Upper lobe of right lung (tissue), 1 donor: ENCODE measurements around the gene CD274. TPM values are rescaled to one million over a fixed set of nuclear protein-coding genes. Genes with fewer than 3 reads are reported as not detected.
"Not testable (repeated sequence)": the region's sequence is repeated elsewhere in the genome, so short reads cannot be mapped to it uniquely, and the experiment has no call there.

ENCODE experiments used
- ATAC-seq: fragments of 200-7000 bp; cut with Tn5 transposase; one replicate; pipeline ENCODE4 v1.9.1; 2020; ENCODE audit warnings: mild to moderate bottlenecking, moderate library complexity
- DNase-seq: peaks from one replicate; pipeline ENCODE4 v3.0.0-alpha.2; 2020
- H3K27ac ChIP-seq: fragments of 200-600 bp; one replicate; pipeline ENCODE4 v1.8.0; 2022
- H3K27me3 ChIP-seq: fragments of 200-600 bp; one replicate; pipeline ENCODE4 v1.8.0; 2022; ENCODE audit warnings: mild to moderate bottlenecking
- H3K36me3 ChIP-seq: fragments of 200-600 bp; one replicate; pipeline ENCODE4 v1.8.0; 2022
- H3K4me1 ChIP-seq: fragments of 200-600 bp; one replicate; pipeline ENCODE4 v1.8.0; 2022
- H3K4me3 ChIP-seq: fragments of 200-600 bp; one replicate; pipeline ENCODE4 v1.8.0; 2022; ENCODE audit warnings: mild to moderate bottlenecking
- H3K9me3 ChIP-seq: fragments of 200-600 bp; one replicate; pipeline ENCODE4 v1.8.0; 2022
- CTCF ChIP-seq: fragments of 200-600 bp; IDR thresholded peaks from one replicate; pipeline ENCODE4 v1.8.0; 2022; ENCODE audit warnings: antibody characterized with exemption
- intact Hi-C: fragments of 100-400 bp; cut with DNase I; formaldehyde crosslinking; loops from one replicate; pipeline ENCODE4 v1.11.0; 2022
- total RNA-seq: library from RNA; stranded (reverse); fragmentation: NEBNext Ultra II Directional; extraction: Animal tissue kit (Norgen Biotek cat#: 25700); gene quantifications from one replicate; pipeline ENCODE4 v1.2.1, GENCODE V29; 2021
- donor health status: DM: no; HTN: yes; CAD: no; lungs with severe emphysema.

The CD274 gene
- total RNA-seq, 1 donor from 2014 or later: 25.9 TPM

GRCh38 chr9:5453004-5453403, 2.7 kb downstream of the CD274 start:
- Histone ChIP-seq H3K36me3 (peaks cover 8% of the 10 kb centered on the region), H3K4me1 (peaks cover 32% of the 10 kb centered on the region), H3K4me3 (peak overlapping the region; percentile 6), H3K27ac (peak overlapping the region; percentile 3), H3K9me3 (no peaks in the 10 kb centered on the region), H3K27me3 (no peaks in the 10 kb centered on the region)
- no peak for ATAC-seq
- TF ChIP-seq CTCF: no peak
- DNase-seq: no peak
- intact Hi-C loops: no loop called here

GRCh38 chr9:5453673-5454072, 3.3 kb downstream of the CD274 start:
- Histone ChIP-seq H3K27me3 (no peaks in the 10 kb centered on the region), H3K36me3 (peaks cover 13% of the 10 kb centered on the region), H3K27ac (peak overlapping the region; percentile 3), H3K4me1 (peaks cover 32% of the 10 kb centered on the region), H3K4me3 (no peak overlapping the region), H3K9me3 (no peaks in the 10 kb centered on the region)
- DNase-seq: no peak
- ATAC-seq: no peak
- TF ChIP-seq CTCF: no peak
- intact Hi-C loops: no loop called here

- ATAC-seq (peak; percentile 19), DNase-seq (no peak)
- Histone ChIP-seq H3K27ac (peak overlapping the region; percentile 55), H3K36me3 (peaks cover 13% of the 10 kb centered on the region), H3K9me3 (no peaks in the 10 kb centered on the region), H3K4me1 (peaks cover 26% of the 10 kb centered on the region), H3K4me3 (peak overlapping the region; percentile 5), H3K27me3 (no peaks in the 10 kb centered on the region)
- no peak for TF ChIP-seq CTCF
- intact Hi-C loops: no loop called here
Observed at GRCh38 chr9:5455181-5455580, 4.8 kb downstream of the CD274 start.

- ATAC-seq (peak; percentile 71), DNase-seq (no peak)
- peaks cover 11% of the 10 kb centered on the region for H3K4me1 ChIP-seq
- no peaks in the 10 kb centered on the region for H3K27me3 ChIP-seq
- no peak overlapping the region for H3K27ac ChIP-seq
- no peaks in the 10 kb centered on the region for H3K9me3 ChIP-seq
- peaks cover 29% of the 10 kb centered on the region for H3K36me3 ChIP-seq
- H3K4me3 ChIP-seq: no peak overlapping the region
- TF ChIP-seq CTCF: no peak
- intact Hi-C loops: no loop called here
Observed at GRCh38 chr9:5459289-5459829, 9.0 kb downstream of the CD274 start.

- H3K27ac ChIP-seq: no peak overlapping the region
- ATAC-seq: no peak
- no peak for TF ChIP-seq CTCF
Observed at GRCh38 chr9:5460157-5460556, 9.8 kb downstream of the CD274 start.

GRCh38 chr9:5464831-5465330, 14.5 kb downstream of the CD274 start:
- H3K27ac ChIP-seq, H3K27me3 ChIP-seq, H3K4me3 ChIP-seq, H3K9me3 ChIP-seq, ATAC-seq, intact Hi-C loops, DNase-seq, H3K4me1 ChIP-seq: not testable (repeated sequence)
- H3K36me3 ChIP-seq: peaks cover 53% of the 10 kb centered on the region

More at GRCh38 chr9:5460157-5460556, 9.8 kb downstream of the CD274 start:
- Histone ChIP-seq H3K36me3 (peaks cover 29% of the 10 kb centered on the region), H3K4me1 (peaks cover 4% of the 10 kb centered on the region), H3K9me3 (no peaks in the 10 kb centered on the region), H3K4me3 (no peak overlapping the region), H3K27me3 (no peaks in the 10 kb centered on the region)
- intact Hi-C loops: no loop called here
- DNase-seq: no peak
